ENCODE results near the gene NPR3. TPM values are rescaled to one million over a fixed set of nuclear protein-coding genes. Genes with fewer than 3 reads are reported as not detected.

The NPR3 gene
- total RNA-seq, 1 donor from 2014 or later = 81.0 TPM

- no peak overlapping the region for H3K4me3 ChIP-seq
- no peak for TF ChIP-seq CTCF (IDR thresholded peaks at IDR 0.05; ENCODE audit: borderline replicate concordance)
- no peaks in the 10 kb centered on the region for H3K27me3 ChIP-seq (ENCODE audit: low read depth)
- DNase-seq = no peak
- H3K9me3 ChIP-seq (replicated peaks) = no peaks in the 10 kb centered on the region
- H3K4me1 ChIP-seq = no peaks in the 10 kb centered on the region
- H3K36me3 ChIP-seq = no peaks in the 10 kb centered on the region
- H3K27ac ChIP-seq (replicated peaks) = no peak overlapping the region
- intact Hi-C loops (cut with micrococcal nuclease) = no loop called here
These were observed 129.5 kb downstream of the NPR3 start for GRCh38 chr5:32840606-32841005.

Other genes with a start within 250 kb of the NPR3 start
- gene SUB1, start 125.8 kb upstream of the NPR3 start, total RNA-seq = 222 TPM